HG03039 (cell line): ENCODE results near the gene TKT.

Source experiments
- ATAC-seq: cut with Tn5 transposase; IDR thresholded peaks from one replicate; pipeline ENCODE4 v1.9.1; 2021; ENCODE audit warnings: mild to moderate bottlenecking, moderate library complexity; ENCODE audit not compliant: unreplicated experiment

The TKT gene

GRCh38 chr3:53240989-53241972, 14.5 kb downstream of the TKT start:
- ATAC-seq: no peak

DNA sequence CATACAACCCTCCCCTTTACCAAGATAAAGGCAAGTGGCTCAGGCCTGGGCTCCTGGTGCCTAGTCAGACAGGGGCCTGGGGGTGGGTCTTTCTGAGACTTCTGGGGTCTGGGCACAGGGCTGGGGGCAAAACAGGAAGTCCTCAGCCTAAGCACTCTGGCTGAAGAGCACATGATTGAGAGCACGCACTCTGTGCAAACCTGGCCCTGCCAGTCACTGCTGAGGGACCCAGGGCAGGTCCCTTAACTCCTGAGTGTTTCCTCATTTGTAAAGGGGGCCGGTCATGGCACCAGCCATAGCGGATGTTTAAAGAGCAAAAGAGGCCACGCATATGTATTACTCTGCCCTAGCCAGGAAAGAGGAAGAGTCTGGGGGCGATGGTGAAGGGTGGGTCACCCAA, 16.0 kb downstream of the TKT start:
- ATAC-seq: no peak

- no peak for ATAC-seq
These were observed 16.9 kb downstream of the TKT start for GRCh38 chr3:53238886-53239285.

DNA sequence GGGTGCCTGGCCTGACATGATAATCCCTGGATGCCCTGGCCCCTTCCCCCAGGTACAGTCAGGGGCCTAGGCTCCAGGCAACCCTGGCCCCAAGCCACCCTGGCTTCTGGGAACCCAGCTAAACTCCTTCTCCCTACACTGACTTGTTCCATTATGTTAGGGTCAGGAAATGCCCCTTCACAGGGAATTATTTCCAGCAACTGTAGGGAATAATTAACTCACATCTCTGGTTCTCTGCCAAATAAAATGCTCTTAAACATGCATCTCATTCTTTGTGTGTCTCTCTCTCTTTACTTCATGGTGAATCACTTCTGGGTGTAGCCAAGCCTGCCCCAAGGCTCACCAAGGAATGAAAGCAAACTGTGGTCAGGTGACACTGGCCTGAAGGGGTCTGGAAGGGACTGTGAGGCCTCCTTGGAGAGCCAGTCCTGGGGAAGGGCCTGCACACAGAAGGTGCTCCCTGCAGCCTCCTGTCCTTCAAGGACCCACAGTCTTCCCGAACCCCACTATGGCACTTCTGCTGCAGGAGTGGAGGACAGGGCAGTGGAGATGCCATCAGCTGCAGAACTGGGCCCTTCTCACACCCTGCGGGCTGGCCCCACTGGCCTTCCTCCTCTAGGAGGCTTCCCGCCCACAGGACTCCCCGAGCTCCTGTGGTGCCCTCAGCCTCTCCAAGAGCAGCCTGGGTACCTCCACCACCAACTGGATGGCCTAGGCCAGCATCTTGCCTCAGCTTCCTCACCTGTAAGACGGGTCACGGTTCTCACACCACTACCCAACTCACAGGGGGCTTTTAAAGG, 17.6 kb downstream of the TKT start:
- ATAC-seq: no peak

DNA sequence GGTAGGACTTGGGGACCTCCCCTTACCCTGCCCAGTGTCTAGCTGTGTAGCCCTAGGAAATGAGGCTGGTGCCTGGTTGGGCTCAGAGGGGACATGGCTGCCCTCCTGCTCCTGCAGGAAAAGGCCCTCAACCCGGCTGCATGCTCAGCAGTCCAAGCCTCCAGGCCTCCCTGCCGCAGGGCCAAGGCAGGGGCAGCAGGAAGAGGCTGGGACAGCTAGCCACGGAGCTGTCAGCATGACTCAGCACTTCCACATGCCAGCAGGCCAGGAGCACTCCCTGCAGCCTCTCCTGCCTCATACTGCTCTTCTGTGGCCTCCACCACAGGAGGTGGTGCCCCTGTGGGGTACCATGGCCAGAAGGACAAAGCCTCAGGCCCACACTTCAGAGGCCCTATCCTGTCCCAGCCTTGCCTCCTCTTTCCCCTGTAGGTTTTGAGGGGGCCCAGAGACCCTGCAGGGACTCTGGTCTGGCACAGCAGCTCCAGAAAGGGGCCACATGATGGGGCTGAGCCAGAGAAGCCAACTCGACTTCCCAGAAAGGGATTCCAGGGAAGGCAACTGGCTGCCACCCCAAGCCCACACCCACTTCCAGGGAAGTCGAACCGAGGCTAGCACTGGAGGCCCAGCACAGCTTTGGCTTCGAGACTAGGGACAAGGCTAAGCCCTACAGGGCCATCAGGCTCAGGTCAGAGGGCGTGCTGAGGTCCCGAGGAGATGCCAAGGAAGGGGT, 19.5 kb downstream of the TKT start:
- ATAC-seq: no peak

GRCh38 chr3:53235545-53235944, 20.3 kb downstream of the TKT start:
- no peak for ATAC-seq

- ATAC-seq: no peak
These were observed 21.0 kb downstream of the TKT start for GRCh38 chr3:53234841-53235232.

DNA sequence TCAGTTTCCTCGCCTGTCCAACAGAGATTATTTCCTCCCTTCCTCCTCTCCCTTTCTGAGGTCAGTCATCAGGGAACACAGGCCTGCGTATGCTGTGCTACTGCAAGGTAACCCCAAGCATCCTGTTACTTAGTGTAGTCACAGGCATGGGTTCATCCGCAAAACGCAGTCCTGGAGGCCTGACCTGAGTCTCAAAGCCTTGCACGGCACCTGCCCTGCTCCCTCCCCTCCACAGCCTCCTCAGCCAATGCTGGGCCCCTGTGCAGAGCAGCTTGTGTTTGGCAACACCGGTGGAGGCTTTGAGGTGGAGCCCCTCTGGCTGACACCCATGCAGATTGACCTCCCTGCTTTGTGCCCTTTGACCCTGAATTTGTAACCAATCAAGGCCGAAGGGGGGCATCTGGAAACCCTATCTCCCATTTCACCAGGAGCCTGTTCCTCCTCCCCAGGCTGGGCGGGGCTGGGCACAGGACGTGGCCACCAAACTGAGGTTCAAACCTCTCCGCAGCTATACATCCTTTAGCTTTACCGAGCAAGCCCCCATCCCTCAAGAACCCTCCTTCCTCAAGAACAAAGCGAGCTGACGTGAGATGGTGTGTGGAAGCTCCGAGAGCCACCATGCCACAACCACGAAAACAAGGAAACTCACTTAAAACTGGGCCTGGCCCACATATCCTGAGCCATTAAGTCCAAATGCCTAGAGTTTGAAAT, 21.5 kb downstream of the TKT start:
- no peak for ATAC-seq

DNA sequence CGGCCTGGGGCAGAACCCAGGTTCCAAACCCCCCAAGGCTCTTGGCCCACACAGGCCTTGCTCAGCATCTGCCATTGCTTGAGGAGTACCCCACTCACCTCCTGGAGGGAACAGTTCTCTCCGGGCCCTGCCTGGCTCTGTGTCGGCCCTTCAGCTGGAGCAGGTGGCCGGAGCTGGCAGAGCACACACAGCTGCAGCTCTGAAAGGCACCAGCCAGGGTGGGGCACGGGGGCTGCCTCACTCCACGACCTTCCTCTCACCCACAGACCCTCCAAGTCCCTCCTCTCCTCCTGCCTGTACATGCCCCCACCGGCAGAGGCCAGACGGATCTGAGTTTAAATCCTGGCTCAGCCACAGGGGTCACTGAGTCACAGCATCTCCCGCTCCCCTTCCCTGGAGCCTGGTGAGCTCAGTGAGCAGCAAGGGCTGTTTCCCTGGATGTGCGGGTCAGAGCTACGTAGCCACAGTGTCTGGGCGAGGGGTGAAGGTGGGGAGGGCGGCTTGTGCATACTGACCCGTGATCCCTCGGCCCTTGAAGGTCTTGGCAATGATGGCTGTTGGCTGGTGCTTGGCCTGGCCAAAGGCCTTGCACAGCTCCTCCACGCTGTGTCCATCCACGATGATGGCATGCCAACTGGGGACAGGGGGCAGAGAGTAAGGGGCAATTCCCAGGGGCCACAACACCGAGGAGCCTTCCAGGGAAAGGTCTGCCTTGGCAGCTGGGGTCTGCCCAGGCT, 23.0 kb downstream of the TKT start:
- no peak for ATAC-seq

- ATAC-seq: no peak
These were observed 24.0 kb downstream of the TKT start for GRCh38 chr3:53231532-53232511.

DNA sequence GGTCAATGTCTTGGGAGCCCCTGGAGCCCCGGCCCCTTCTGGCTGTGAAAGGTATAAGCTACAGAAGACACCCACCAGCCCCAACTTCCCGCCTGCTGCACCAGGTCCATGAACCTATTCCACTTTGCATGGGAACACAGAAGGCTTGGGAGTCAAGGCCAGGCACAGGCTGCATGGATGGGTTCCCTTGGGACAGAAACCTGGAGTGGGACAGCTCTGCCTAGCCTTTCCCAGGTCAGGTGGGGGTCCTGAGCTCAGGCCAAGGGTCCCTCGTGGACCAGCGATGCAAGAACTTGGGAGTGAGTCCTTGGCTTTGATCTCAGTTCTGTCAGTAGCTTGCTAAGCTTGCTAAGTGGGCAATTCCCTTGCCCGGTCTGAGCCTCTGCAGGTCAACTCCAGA, 25.0 kb downstream of the TKT start:
- no peak for ATAC-seq

DNA sequence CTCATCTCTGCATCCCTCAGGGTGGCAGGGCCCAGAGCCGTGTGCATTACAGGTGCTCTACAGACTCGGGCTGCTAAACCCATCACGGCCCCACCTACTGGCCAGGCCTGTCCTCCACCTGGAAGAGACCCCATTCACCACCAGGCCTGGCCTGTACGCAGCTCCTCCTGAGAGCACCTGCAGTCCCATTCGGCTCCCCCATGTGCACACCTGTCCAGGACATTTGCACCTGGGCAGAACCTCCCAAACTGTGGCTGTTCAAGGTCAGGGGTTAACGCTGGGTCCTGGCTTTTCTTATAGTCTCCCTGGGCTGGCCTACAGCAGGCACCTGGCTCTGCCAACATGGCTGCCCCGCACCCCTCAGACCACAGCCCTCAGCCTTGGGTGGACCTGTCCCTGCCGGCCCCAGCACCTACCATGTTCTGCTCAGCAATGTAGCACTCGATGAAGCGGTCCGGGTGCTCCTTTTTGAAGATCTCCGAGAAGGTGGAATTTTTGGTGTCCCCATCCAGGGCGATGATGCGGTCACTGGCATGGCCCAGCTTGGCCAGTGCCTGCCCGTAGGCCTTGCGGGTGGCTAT, 25.7 kb downstream of the TKT start:
- no peak for ATAC-seq

GRCh38 chr3:53229606-53230005, 26.2 kb downstream of the TKT start:
- ATAC-seq: no peak

GRCh38 chr3:53229171-53229570, 26.7 kb downstream of the TKT start:
- no peak for ATAC-seq

GRCh38 chr3:53227993-53228885, 27.6 kb downstream of the TKT start:
- ATAC-seq: no peak

DNA sequence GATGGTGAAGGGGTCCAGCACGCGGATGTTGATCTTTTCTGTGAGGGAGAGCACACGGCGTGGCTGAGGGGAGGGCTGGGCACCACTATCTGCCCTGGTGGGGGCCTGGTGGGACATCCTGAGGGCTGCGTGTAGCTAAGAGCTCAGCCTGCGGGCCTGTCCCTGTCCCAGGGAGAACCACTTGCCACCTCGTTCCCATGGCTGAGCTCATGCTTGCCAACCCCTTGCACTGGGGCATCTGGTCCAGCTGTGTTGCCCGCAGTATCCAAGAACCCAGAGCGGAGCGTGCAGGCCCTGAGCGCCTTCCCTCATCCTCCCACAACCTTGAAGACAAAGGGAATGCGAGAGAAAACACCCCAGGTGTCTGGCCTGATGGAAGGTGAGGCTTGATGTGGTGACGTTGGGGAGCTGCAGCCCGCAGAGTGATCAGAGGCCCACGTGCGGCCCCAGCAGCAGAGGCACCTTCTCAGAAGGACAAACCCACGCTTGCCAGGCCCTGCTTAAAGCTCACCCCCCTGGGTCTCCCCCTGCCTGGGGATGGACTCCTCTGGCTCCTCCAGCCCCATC, 28.9 kb downstream of the TKT start:
- ATAC-seq: no peak
